ENCODE measurements around the gene RAB40B. TPM values are rescaled to one million over a fixed set of nuclear protein-coding genes. Genes with fewer than 3 reads are reported as not detected.

RAB40B gene
- total RNA-seq, 4 donors from 2014 or later, result 10.4 to 25.5 (median 19.2) TPM

GRCh38 chr17:82636626-82637598 is 61.6 kb downstream of the RAB40B start:
- no peaks in the 10 kb centered on the region for H3K27me3 ChIP-seq
- H3K4me3 ChIP-seq, result no peak overlapping the region
- H3K36me3 ChIP-seq, result peaks cover 0 to 63% of the 10 kb centered on the region in 2 donors
- H3K9me3 ChIP-seq, result no peaks in the 10 kb centered on the region
- no peak for ATAC-seq
- no peak overlapping the region for H3K27ac ChIP-seq
- peaks cover 0 to 22% (median 0%) of the 10 kb centered on the region in 3 donors for H3K4me1 ChIP-seq
- WGBS, 2 donors (ENCODE audit: low coverage in 1 of 2), result 66 to 79% methylated on average over 13 to 15 of the region's 16 CpGs
- TF ChIP-seq POLR2A (IDR thresholded peaks at IDR 0.05) (no peak), EP300 (IDR thresholded peaks at IDR 0.05) (no peak), POLR2AphosphoS5 (IDR thresholded peaks at IDR 0.05) (no peak), CTCF (IDR thresholded peaks at IDR 0.05) (no peak)

GRCh38 chr17:82633343-82633742 is 65.2 kb downstream of the RAB40B start:
- H3K27ac ChIP-seq, result no peak overlapping the region
- H3K36me3 ChIP-seq, result peaks cover 0 to 62% of the 10 kb centered on the region in 2 donors
- TF ChIP-seq CTCF (IDR thresholded peaks at IDR 0.05), result no peak
- TF ChIP-seq POLR2AphosphoS5 (IDR thresholded peaks at IDR 0.05), result no peak
- no peak for TF ChIP-seq POLR2A (IDR thresholded peaks at IDR 0.05)
- TF ChIP-seq EP300 (IDR thresholded peaks at IDR 0.05), result no peak
- no peak overlapping the region for H3K4me3 ChIP-seq
- H3K4me1 ChIP-seq, result no peaks in the 10 kb centered on the region
- H3K9me3 ChIP-seq, result no peaks in the 10 kb centered on the region
- no peaks in the 10 kb centered on the region for H3K27me3 ChIP-seq
- no peak for ATAC-seq

GRCh38 chr17:82632451-82632850 is 66.0 kb downstream of the RAB40B start:
- no peaks in the 10 kb centered on the region for H3K4me1 ChIP-seq
- no peak for ATAC-seq
- peaks cover 0 to 67% of the 10 kb centered on the region in 2 donors for H3K36me3 ChIP-seq
- H3K27me3 ChIP-seq, result no peaks in the 10 kb centered on the region
- H3K9me3 ChIP-seq, result no peaks in the 10 kb centered on the region
- H3K27ac ChIP-seq, result no peak overlapping the region
- no peak overlapping the region for H3K4me3 ChIP-seq
- no peak for TF ChIP-seq EP300 (IDR thresholded peaks at IDR 0.05)
- TF ChIP-seq POLR2A (IDR thresholded peaks at IDR 0.05), result no peak
- TF ChIP-seq POLR2AphosphoS5 (IDR thresholded peaks at IDR 0.05), result no peak
- no peak for TF ChIP-seq CTCF (IDR thresholded peaks at IDR 0.05)
- 100% methylated on average over 1 to 7 of the region's 8 CpGs for WGBS, 2 donors (ENCODE audit: low coverage in 1 of 2)

GRCh38 chr17:82631544-82631943 is 67.0 kb downstream of the RAB40B start:
- TF ChIP-seq CTCF (IDR thresholded peaks at IDR 0.05) (no peak), POLR2AphosphoS5 (IDR thresholded peaks at IDR 0.05) (no peak), EP300 (IDR thresholded peaks at IDR 0.05) (no peak), POLR2A (IDR thresholded peaks at IDR 0.05) (no peak)
- Histone ChIP-seq H3K27ac (no peak overlapping the region), H3K9me3 (no peaks in the 10 kb centered on the region), H3K4me1 (no peaks in the 10 kb centered on the region), H3K27me3 (no peaks in the 10 kb centered on the region), H3K4me3 (no peak overlapping the region), H3K36me3 (peaks cover 0 to 66% of the 10 kb centered on the region in 2 donors)
- 82 to 93% methylated on average over 6 of the region's 6 CpGs for WGBS, 2 donors (ENCODE audit: low coverage in 1 of 2)
- ATAC-seq, result no peak

- Histone ChIP-seq H3K36me3 (peaks cover 0 to 76% of the 10 kb centered on the region in 2 donors), H3K27me3 (no peaks in the 10 kb centered on the region), H3K4me1 (no peaks in the 10 kb centered on the region), H3K4me3 (no peak overlapping the region), H3K9me3 (no peaks in the 10 kb centered on the region), H3K27ac (no peak overlapping the region)
- 88 to 91% methylated on average over 6 to 12 of the region's 12 CpGs for WGBS, 2 donors (ENCODE audit: low coverage in 1 of 2)
- TF ChIP-seq EP300 (IDR thresholded peaks at IDR 0.05), result no peak
- TF ChIP-seq POLR2AphosphoS5 (IDR thresholded peaks at IDR 0.05), result no peak
- TF ChIP-seq POLR2A (IDR thresholded peaks at IDR 0.05), result no peak
- no peak for TF ChIP-seq CTCF (IDR thresholded peaks at IDR 0.05)
- no peak for ATAC-seq
These were observed 68.3 kb downstream of the RAB40B start for GRCh38 chr17:82630212-82630611.
